GM23248 (cell line): ENCODE results near the gene MEF2A.

ENCODE experiments used
- EZH2 ChIP-seq: fragments of 200-600 bp; sonication (generic); IDR thresholded peaks from 2 replicates; pipeline ENCODE4 v1.6.1; 2018; ENCODE audit warnings: antibody characterized with exemption, mild to moderate bottlenecking; ENCODE audit not compliant: insufficient read depth, poor library complexity, severe bottlenecking
- EZH2phosphoT487 ChIP-seq: fragments of 200-600 bp; sonication (generic); IDR thresholded peaks from 2 replicates; pipeline ENCODE4 v1.6.1; 2018; ENCODE audit warnings: antibody characterized with exemption, moderate library complexity, mild to moderate bottlenecking, low read depth; ENCODE audit not compliant: insufficient read depth

DNA sequence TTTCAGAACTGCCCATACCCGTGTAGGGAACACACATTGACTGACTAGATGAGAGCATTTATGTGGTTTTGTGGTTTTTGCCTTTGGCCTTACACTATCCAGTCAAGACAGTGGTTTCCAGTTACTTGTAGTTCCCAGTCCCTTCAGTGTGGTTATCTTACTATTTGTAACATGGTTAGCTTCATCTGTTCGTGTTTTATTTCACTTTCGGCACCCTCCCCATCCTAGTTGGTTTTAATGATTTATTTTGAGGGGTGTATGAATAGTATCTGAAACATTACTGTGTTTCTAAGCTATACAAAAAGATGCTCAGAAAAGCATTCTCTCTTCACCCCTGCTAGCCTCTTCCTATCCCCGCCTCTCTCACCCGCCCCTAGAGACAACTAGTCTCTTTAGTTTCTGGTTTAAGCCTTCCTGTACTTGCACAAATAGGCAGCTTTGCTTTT is 153.3 kb downstream of the MEF2A start:
- TF ChIP-seq EZH2, result no peak
- no peak for TF ChIP-seq EZH2phosphoT487
